A549 (cell line): ENCODE results near the gene PSMD5.
"Not testable (repeated sequence)": the region's sequence is repeated elsewhere in the genome, so short reads cannot be mapped to it uniquely, and the experiment has no call there.

Experiments used
- EP300 ChIP-seq, 2 experiments: fragments of >200 bp; sonication (Bioruptor Twin); formaldehyde crosslinking; IDR thresholded peaks; 2 replicates in 1 of 2; 3 replicates in 1 of 2; pipeline ENCODE4 v1.6.1; 2016 to 2017
- SMC3 ChIP-seq: fragments of >200 bp; sonication (Bioruptor Twin); formaldehyde crosslinking; IDR thresholded peaks from 3 replicates; pipeline ENCODE4 v1.6.1; 2018; ENCODE audit warnings: inconsistent platforms
- TF ChIP-seq, protein P1 (sequence below): IDR thresholded peaks from 2 replicates; pipeline ENCODE4 v1.6.1; 2012
- TF ChIP-seq, protein P2 (sequence below): fragments of >200 bp; sonication (Bioruptor Twin); formaldehyde crosslinking; IDR thresholded peaks from 3 replicates; pipeline ENCODE4 v1.5.1; 2016

DNA sequence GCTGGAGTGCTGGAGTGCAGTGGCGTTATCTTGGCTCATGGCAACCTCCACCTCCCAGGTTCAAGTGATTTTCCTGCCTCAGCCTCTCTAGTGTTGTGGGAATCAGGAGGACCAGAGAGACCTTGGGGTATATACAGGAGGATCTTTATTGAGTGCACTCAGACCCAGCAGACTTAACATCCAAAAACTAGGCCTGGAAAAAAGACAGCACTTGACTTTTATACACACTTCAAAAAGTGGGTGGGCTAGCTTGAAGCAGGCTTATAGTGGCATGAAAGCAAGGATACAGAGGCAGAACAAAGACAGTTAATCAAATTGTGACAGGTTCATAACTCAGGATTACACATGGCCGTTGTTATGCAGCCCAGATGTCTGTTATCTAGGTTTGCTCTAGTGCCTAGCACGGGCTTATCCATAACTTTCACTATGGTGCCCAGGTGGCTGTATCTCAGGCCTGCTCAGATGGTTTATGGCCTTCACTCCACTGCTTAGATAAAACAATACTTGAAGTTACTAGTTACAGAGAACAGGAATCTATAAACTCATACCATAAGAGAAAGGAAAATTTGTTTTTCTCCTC lies 37.8 kb downstream of the PSMD5 start:
- TF ChIP-seq EP300 (IDR thresholded peaks at IDR 0.05); SMC3: not testable (repeated sequence)
- TF ChIP-seq, protein P1, sequence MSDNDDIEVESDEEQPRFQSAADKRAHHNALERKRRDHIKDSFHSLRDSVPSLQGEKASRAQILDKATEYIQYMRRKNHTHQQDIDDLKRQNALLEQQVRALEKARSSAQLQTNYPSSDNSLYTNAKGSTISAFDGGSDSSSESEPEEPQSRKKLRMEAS, result not testable (repeated sequence)
- TF ChIP-seq, protein P2, sequence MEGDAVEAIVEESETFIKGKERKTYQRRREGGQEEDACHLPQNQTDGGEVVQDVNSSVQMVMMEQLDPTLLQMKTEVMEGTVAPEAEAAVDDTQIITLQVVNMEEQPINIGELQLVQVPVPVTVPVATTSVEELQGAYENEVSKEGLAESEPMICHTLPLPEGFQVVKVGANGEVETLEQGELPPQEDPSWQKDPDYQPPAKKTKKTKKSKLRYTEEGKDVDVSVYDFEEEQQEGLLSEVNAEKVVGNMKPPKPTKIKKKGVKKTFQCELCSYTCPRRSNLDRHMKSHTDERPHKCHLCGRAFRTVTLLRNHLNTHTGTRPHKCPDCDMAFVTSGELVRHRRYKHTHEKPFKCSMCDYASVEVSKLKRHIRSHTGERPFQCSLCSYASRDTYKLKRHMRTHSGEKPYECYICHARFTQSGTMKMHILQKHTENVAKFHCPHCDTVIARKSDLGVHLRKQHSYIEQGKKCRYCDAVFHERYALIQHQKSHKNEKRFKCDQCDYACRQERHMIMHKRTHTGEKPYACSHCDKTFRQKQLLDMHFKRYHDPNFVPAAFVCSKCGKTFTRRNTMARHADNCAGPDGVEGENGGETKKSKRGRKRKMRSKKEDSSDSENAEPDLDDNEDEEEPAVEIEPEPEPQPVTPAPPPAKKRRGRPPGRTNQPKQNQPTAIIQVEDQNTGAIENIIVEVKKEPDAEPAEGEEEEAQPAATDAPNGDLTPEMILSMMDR, result not testable (repeated sequence)
